CD4-positive, alpha-beta T cell treated with Interleukin-2 at 100 ng/mL for 4 hours (primary cell): ENCODE data around the gene RBM12.

ENCODE experiments used
- DNase-seq: peaks from one replicate; pipeline ENCODE4 v3.0.0-alpha.2; 2020; ENCODE audit warnings: low spot score

The RBM12 gene

DNA sequence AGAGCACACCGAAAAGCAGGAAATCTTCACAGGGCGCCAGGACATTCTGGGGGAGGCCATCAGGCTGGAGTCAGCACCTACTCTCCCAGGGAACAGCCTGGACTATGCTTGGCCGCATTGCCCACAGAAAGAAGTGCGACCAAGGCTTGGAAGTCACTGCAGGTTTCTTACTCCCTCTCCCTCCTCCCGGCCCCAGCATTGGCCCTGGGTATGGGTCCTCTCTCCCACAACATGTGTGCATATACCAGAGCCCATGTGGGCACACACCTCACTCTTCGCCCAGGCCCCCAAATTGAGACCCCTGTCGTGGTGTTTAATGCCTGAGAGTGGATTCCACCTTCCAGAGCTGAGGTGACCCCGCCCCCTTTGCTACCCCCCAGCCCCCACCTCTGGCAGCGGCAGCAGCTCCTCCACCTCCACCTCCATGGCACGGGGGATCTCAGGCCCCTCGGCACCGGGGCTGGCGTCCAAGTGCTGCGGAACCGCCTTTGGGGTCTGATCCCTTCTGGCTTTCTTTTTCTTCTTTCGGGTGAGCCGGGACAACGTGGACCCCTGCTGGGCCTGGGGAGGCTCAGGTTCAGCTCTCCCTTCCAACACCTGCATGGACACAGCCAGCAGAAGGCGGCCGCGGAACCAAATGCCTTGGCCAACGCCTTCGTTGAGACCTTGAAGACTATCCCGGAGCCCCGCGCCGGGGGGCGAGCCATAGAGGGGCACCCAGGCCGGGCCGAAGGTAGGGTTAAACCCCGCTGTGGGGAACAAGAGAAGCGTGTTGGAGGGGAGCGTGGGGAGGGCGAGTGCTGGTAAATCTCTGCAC, 64.3 kb downstream of the RBM12 start:
- no peak for DNase-seq

DNA sequence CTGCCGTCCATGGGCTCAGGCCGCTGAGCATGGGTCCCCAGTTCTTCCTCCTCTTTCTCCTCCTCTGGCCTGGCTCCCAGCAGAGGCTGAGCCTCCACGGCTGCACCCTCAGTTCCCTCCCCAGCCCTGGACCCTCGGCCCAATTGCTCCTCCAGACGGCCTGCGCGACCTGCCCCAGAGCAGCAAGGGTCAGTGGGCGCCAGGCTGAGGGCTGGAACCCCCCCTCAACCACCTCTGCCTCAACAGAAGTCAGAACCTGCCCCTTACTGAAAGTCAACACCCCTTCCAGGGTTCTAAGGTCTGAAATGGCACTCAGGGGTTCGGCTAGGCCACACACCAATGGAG, 65.0 kb downstream of the RBM12 start:
- no peak for DNase-seq
